NCI-H2196 (cell line): Measurements from ENCODE around the gene ZNF816.
A peak's percentile ranks its signal among the peaks of the same experiment; 100 is the strongest.
"Not testable (repeated sequence)": the region's sequence is repeated elsewhere in the genome, so short reads cannot be mapped to it uniquely, and the experiment has no call there.

Source experiments
- DNase-seq: peaks from one replicate; lab custom pipeline; 2025; ENCODE audit not compliant: unreplicated experiment; lab: John Stamatoyannopoulos, UW

The ZNF816 gene

GRCh38 chr19:52962394-52963246 lies at the start of gene ZNF816:
TSS of gene ZNF816 (minus strand) at chr19:52962881. CDS start at chr19:52956089, 6,792 bp downstream.
- peak; percentile 81 for DNase-seq

DNA sequence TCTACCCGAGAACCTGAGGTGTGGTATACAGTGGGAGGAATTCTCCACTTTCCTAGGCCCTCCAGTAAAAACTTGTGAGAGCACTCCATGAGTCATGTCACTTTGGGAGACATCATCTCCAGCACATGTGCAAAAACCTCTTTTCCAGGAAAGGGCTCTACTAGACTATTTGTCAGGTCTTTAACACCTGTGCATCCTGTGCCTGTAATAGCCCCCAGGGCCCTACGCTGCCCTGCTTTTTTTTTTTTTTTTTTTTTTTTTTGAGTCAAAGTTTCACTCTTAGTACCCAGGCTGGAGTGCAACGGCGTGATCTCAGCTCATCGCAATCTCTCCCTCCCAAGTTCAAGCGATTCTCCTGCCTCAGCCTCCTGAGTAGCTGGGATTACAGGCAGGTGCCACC lies 49.3 kb upstream of the ZNF816 start:
- no peak for DNase-seq

GRCh38 chr19:53010494-53010893 lies 47.8 kb upstream of the ZNF816 start:
- no peak for DNase-seq

- DNase-seq = no peak
These were observed 45.5 kb upstream of the ZNF816 start for GRCh38 chr19:53008061-53008778.

DNA sequence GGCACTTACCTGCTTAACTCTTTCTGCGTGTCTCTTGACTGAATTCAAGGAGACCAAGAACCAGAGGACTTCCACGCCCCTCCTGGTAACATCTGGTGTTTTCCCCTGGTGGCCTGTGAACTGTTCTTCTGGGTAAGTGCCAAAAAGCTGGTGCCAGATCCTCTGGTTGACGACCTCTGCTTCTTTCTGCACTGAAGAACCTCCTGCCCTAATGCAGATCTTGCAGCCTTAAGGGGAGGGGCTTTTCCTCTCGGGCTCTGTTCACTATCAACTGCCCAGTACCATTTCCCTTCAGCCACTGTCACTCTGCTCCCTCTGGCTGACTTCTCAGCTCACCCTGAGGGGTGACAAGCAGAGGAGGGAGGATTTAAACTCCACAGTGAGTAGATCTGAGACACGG lies 44.9 kb upstream of the ZNF816 start:
- no peak for DNase-seq

DNA sequence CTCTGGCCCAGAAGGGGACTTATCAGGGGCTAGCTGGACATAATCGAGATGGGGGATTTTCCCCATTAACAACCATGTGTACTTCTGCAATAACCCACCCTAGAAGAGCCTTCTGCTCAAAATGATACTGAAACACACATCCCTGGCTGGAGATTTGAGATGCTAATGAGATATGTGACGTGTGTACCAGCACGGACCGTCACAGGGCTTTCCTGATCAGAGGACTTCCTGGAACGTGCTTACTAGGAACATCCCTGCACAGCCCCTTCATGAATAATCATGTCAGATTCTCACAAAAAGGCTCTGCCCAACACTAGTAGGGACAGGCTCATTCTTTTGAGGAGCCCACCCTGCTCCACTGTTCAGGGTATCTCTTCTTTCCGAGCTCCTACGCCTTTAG lies 44.5 kb upstream of the ZNF816 start:
- no peak for DNase-seq

DNA sequence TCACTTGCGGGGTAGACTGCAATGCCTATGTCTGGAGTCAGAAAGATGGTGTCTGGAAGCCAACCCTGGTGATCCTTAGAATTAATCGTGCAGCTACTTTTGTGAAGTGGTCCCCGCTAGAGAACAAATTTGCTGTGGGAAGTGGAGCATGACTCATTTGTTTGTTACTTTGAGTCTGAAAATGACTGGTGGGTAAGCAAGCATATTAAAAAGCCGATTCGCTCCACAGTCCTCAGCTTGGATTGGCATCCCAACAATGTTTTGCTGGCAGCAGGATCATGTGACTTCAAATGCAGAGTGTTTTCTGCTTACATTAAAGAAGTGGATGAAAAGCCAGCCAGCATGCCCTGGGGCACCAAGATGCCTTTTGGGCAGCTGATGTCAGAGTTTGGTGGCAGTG lies 41.6 kb upstream of the ZNF816 start:
- no peak for DNase-seq

GRCh38 chr19:53002479-53002878 lies 39.8 kb upstream of the ZNF816 start:
- DNase-seq = no peak

DNA sequence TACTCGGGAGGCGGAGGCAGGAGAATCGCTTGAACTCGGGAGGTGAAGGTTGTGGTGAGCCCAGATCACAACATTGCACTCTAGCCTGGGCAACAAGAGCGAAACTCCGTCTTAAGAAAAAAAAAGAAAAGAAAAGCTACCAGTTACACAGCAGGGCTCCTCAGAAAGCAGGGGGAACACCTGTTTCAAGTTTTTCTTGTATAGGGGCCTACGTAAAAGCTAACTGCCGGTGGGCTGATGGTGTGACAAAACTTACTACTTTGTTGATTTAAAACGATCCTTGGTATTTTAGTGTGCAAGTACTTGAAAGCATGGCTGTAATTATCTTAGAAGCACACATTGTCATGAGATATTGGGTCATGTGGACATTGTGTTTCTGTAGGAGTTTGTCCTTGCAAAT lies 35.3 kb upstream of the ZNF816 start:
- no peak for DNase-seq

DNA sequence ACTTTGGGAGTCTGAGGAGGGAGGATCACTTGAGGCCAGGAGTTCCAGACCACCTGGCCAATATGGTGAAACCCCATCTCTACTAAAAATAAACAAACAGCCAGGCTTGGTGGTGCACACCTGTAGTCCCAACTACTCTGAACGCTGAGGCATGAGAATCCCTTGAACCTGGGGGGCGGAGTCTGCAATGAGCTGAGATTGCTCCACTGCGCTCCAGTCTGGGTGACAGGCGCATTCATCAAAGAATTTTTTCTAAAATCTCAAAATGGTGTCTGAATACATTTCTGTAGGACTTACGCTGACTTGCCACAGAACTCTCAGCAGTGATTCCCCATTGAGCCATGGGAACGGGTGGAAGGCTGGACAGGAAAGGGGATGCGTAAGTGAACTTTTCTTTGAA lies 33.0 kb upstream of the ZNF816 start:
- DNase-seq = no peak

DNA sequence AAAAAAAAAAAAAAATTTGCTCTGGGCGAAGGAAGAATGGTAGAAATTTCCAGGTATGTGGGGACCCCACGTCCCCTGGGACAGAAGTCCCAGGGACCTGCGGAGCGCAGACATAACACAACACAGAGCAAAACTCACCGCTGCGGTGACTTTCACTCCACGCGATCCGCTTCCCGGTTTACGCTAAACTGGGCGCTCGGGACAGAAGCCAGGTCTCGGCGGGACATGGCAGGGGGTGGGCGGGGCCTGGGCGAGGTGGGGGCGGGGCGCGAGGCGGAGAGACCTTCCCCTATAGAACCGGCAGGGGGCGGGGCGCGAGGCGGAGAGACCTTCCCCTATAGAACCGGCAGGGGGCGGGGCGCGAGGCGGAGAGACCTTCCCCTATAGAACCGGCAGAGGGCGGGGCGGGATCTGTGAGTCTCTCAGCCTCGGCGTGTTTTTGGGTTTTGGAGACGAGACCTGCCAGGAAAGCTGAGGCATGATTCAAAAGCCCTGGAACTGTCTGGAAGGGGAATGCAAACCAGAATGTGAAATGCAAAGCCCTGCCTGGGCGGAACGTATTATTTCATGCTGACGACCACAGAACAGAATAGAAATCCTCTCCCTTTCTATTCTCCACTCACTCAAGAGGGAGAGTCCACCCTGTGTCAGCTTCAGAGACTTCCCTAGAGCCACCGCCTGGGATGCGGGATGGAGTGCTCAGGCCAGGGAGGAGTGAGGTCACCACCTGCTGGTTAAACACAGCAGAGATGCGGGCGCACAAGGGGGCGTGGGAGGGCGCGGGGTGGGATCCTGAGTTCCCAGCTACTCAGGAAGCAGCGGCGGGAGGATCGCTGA lies 30.9 kb upstream of the ZNF816 start:
- no peak for DNase-seq

GRCh38 chr19:52992109-52993004 lies 29.7 kb upstream of the ZNF816 start:
- DNase-seq = no peak

DNA sequence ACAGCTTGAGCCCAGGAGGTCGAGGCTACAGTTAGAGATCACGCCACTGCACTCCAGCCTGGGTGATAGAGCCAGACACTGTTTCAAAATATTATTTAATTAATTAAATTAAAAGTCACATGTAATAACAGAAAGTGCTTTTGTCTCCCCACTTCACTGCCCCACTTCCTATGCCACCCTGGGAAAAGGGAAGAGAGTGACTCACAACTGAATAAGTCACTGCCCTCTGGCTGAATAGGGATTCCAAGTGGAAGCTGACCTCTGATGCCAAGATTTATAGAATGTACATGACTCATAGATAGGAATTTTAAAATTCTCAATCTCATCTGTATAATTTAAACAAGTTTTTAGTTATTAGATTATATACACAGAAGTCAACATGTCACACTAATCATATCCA lies 28.8 kb upstream of the ZNF816 start:
- no peak for DNase-seq

DNA sequence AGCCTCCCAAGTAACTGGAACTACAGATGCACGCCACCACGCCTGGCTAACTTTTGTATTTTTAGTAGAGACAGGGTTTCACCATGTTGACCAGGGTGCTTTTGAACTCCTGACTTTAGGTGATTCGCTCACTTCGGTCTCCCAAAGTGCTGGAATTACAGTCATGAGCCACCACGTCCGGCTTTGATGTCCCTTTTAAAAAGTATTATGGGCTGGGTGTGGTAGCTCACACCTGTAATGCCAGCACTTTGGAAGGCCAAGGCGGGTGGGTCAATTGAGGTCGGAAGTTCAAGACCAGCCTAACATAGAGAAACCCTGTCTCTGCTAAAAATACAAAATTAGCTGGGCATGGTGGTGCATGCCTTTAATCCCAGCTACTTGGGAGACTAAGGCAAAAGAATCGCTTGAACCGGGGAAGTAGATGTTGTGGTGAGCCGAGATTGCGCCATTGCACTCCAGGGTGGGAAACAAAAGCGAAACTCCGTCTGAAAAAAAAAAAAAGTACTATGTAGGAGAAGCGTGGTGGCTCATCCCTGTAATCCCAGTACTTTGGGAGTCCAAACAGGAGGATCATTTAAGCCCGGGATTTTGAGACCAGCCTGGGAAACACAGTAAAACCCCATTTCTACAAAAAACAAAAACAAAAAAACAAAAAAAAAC lies 28.2 kb upstream of the ZNF816 start:
- DNase-seq = no peak

- no peak for DNase-seq
These were observed 25.8 kb upstream of the ZNF816 start for GRCh38 chr19:52988506-52988905.

DNA sequence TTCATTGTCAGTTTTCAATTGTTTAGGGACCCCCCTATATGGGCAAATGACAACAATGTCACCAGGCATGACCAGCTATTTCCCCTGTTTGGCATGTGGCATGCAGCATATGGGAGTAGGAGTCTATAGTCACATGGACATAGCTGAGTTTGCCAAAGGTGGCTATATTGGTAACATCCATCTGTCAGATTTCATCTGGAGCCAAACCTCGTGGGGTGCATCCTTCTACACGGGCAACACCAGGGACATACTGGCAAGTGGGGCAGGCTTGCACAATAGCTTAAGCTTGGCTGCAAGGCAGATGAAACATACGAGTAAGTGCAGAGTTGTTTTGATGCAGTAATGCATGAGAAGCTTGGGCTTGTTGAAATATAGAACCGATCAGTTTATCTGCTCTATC lies 24.5 kb upstream of the ZNF816 start:
- DNase-seq = no peak

DNA sequence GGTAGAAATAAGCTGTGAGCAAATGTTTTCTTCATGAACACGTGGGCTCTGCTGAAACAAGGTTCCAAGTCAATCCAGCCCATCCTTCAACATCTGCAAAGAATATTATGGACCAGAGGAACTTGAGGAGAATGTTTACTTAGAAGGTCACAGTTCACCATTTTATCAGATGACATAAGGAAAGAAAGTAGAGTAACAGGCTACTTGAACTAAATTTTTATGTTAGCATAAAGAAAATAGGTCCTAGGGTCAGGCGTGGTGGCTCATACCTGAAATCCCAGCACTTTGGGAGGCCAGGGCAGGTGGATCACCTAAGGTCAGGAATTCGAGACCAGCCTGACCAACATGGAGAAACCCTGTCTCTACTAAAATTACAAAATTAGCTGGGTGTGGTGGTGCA lies 20.5 kb upstream of the ZNF816 start:
- DNase-seq = not testable (repeated sequence)

- DNase-seq = no peak
These were observed 18.6 kb upstream of the ZNF816 start for GRCh38 chr19:52981329-52981728.

- DNase-seq = no peak
These were observed 5.1 kb upstream of the ZNF816 start for GRCh38 chr19:52967772-52968171.

- no peak for DNase-seq
These were observed 552 bp upstream of the ZNF816 start for GRCh38 chr19:52963247-52963618.
